ENCODE measurements around the gene ANAPC1.
"Not testable (repeated sequence)": the region's sequence is repeated elsewhere in the genome, so short reads cannot be mapped to it uniquely, and the experiment has no call there.

The ANAPC1 gene

DNA sequence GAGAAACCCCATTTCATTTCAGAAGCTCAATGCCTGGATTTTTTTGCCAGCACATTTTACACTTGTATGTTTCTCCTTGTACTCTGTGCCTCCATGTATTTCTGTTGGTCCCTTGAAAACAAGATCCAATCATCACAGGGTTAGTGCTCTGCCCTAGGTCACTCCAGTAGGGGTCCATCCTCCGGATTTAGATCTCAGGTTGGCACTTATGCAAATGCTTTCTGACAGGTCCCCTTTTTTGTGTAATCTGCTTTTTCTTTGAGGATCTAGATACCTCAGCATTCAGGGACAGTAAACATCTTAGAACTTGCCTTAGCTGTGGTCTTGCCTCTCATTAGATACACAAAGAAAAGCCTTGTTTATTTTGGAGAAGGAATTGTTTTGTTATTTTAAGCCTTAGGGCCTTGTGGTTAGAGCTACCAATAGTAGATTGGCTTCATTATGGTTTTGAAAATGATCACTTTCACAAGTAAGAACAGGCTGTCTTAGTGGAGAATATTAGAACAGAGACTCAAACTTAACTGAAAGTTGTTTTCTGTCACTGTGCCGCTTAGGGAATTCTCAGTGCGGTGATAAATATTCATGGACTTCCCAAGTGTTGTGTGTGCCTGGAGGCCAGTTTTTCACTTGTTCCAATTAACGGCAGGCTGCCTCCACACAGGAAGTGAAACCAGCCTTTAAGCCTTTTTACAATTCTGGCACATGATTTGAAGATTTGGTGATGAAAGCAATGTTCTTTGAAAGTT is 22.2 kb upstream of the ANAPC1 start:
- DNase-seq, result peak in 19 of 56 donors; percentile 8 to 71 (median 34)

DNA sequence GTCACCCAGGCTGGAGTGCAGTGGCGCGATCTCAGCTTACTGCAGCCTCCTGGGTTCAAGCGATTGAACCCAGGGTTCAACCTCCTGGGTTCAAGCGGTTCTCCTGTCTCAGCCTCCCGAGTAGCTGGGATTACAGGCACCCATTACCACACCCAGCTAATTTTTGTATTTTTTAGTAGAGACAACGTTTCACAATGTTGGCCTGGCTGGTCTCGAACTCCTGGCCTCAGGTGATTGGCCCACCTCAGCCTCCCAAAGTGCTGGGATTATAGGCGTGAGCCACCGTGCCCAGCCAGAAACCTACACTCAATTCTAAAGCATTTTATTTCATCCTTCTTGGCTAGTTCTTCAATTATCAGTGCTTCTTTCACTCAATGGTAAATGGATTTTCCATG is 21.5 kb upstream of the ANAPC1 start:
- not testable (repeated sequence) for DNase-seq

DNA sequence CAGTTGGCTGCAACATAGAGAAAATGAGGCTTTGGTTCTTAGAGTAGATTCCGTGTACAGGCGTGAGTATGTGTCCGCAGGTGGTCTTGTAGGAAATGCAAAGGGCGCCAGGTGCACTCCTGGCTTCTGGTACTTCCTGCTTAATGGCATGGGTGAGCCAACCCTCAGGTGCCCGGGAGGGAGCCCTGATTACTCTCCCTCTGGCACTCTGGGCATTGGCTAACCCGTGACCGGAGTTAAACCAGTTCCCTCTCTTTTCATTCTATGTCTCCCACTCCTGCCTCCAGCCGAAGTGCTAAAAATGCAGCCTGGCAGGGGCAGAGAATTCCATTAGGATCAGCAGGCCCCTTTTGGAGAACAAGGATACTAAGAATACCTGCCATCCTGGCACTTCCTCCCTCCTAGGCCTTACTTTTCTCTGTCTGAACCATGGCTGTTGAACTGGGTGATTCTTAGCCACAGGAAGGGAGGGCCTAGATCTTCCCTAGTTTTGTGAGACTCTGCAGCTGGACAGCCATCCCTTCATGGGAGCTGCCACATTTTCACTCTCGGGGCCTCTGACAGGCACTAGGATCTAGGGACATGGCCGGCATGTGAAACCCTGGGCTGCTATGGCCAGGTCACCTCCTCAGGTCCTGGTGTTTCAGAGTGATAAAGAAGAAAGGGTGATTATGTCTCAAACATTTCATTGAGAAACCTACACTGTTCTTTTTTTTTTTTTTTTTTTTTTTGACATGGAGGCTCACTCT is 20.9 kb upstream of the ANAPC1 start:
- DNase-seq, result no peak

DNA sequence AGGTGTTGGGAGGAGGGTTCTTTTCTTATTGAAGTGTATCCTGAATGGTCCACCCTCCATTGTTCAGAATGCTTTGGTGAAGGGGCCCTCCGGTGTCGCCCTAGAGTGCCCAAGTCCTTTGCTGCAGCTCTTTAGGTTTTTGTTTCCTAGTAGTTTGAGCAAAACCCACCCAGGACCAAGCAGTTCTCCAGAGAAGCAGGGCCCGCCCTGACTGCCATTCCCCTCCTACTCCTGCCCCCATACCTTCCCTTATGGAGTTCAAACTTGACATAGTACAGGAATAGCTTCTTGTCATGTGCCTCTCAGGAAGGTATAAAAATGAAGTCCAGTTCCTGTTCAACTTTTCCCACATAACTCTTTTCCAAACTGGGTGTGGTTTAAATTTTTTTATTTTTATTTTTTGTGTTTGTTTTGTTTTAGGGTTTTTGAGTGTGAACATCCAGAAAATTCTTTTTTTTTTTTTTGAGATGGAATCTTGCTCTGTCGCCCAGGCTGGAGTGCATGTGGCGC is 20.0 kb upstream of the ANAPC1 start:
- no peak for DNase-seq

DNA sequence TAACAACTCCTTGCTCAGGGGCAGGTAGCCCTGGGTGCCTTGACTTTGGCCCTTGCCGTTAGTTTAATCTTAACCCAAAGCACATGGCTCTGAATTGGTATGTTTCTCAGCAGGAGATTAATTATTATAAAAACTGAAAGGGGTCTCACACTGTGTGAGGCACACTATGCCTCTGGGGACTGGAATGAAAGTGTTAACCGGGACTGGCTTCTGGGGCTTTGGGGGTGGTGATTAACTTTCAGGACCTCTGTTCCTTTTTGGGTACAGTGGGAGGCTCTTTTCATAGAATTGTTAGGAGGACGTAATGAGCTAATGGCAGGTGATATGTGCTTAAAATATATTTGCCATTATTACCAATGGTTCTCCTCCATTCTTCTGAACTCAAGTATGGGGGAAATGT is 19.5 kb upstream of the ANAPC1 start:
- no peak for DNase-seq

DNA sequence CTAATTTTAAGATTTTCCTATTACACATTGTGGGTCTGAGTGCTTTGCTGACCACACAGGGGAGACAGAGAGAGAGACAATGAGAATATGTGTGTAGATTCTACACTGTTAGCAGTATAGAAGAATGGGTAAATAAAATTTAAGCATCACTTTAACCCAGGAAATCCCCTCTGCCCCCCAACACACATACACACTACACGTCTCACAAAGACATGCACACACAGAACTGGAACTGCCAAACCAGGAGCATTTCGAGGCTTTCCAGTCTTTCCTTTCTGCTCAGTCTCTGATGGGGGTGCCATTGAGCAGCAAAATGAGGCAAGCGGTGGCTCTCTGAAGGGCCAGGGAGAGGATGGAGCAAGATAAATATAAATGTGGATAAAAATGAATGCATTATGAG is 16.9 kb upstream of the ANAPC1 start:
- peak in 9 of 56 donors; percentile 5 to 47 (median 18) for DNase-seq

DNA sequence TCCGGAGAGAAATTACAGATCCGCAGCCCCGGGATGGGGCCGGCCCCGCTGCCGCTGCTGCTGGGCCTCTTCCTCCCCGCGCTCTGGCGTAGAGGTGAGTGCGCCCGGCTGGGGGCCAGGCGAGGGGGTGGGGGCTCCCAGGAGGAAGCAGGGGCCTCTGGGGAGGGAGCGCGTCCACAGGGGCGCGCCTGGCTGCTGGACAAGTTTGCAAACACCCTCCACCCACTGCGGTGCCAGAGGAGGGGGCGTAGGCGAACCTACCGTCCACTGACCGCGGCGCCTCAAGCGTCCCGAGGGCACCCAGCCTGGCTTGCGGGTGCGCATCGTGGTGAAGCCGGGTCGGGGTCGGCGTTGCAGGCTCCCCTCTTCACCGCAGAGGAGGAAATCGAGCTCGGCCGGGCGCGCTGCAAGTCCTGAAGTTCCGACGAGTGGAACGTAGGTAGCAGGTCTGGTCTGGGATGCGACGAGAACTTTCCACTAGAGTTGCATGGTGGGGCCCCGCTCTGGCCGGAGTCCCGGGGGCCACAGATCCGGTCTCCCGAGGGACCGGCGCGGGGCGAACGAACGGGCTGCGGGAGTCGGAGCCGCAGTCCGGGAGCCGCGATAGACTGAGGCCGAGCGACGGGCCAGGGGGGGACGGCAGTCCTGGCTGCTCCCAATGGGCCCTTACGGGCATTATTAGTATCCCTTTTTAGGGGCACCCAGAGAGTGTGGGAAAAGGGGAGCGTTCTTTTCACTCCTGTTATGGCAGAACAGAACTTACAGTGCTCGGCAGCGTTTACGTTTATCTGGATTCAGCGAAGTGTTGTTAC is 14.9 kb upstream of the ANAPC1 start:
- peak in 8 of 56 donors; percentile 32 to 65 (median 52) for DNase-seq

DNA sequence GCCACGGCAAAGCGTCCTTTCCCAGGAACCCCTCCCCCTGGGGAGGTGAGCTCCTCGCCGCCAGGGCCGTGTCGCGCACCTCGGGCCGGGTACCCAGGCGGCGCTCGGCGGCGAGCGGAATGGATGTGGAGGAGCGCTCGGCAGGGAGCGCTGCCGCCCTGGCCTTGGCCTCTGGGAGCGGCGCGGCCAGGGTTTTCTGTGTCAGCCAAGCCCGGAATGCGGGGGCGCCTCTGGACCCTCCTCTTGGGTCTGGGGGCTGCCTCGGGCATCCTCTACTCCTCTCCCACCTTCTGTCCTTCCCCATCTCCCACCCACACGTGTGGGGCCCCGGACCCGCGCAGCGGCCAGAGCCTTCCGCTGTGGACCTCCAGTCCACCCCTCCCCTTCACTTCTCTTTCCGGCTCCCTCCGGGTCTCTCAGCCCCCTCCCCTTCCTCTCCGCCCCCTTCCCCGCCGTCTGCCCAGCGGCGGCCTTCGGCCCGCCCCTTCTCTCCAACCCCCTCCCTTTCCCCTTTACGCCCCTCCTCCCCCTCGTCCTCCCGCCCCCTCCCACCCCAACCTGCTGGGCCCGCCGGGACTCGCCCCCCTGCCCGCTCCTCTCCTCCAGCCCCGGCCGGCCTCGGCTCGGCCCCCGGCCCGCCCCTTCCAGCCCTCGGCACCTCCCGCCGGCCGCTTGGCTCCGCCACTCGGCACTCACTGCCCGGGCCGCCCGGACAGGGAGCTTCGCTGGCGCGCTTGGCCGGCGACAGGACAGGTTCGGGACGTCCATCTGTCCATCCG is 14.1 kb upstream of the ANAPC1 start, which contains the start of gene MERTK:
TSS of gene MERTK (plus strand) at position 684 of the 779 bp plus-strand sequence. CDS start 129 bp downstream, outside the sequence.
- DNase-seq, result peak in 51 of 56 donors; percentile 37 to 85 (median 69)

DNA sequence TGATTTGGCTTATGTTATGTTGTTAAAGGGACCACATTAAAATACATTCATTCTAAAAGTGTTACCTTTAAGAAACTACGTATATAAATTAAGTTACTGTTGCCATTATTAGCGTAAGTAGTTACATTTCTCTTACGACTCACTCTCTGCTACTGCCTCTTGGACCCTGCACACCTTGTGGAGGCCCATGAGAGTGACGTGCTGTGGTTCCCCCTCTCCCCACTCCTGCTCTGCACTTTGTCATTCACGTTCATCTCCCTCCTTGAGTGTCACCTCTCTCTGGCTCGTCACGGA is 13.6 kb upstream of the ANAPC1 start:
- DNase-seq, result no peak

DNA sequence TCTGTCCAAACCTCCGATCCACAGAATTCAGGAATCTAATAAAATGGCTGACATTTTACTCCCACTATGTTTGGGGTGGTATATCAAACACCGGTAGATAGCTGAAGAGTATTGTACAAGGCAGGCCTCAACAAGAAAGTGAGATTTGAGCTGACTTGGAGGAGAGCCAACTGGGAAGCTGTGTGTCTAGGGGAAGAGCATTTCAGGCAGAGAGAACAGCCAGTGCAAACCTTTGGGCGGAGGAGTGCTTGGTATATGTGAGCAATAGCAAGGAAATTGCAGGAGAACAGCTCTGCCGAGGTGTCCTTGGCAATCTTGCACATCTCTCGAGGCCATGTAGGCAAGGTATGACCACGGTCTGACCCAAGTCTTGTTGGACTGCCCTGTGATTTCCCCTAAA is 12.6 kb upstream of the ANAPC1 start:
- DNase-seq, result no peak

DNA sequence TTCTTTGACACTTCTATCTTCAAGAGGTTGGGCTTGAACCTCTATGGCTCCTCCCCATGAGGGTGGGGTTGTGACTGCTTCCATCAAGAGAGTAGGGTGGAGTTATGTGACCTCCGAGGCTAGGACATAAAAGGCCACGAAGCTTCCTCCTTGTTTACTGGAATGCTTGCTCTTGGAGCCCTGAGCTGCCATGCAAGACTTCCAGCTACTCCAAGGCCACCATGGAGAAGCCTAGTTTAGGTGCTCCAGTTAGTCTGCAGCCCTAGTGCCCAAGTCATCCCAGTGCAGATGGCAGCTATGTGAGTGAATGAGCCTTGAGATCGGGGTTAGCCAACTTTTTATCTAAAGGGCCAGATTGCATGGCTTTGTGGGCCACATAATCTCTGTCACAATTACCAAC is 12.0 kb upstream of the ANAPC1 start:
- DNase-seq, result no peak

DNA sequence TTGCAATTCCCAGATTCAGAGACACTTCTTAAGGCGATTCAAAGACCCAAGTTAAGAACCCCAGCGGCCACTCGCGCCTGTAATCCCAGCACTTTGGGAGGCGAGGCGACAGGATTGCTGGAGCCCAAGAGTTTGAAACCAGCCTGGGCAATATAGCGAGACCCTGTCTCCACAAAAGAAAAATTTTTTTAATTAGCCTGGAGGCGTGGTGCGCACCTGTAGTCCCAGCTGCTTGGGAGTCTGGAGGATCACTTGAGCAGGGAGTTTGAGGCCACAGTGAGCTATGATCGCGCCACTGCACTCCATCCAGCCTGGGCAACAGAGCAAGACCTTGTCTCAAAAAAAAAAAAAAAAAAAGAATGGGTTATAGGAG is 585 bp upstream of the ANAPC1 start:
- DNase-seq, result peak in 1 of 56 donors; percentile 52

DNA sequence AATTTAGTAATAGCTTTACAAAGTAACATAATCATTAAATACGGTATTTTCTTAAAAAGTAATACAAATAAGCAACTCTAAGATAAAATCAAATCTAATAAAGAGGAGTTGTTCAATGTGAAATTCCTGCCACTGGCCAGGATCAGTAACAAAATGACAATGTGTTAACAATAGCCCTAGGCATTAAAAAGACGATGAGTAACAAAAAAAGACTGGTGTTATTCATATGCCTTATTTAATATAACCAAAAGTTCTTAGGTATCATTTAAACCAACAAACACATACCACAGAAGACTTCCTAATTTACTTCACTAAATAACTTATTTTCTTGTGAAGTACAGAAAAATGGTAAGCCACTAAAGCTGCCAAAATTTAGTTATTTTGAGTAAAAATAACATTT is 11.2 kb downstream of the ANAPC1 start:
- not testable (repeated sequence) for DNase-seq

DNA sequence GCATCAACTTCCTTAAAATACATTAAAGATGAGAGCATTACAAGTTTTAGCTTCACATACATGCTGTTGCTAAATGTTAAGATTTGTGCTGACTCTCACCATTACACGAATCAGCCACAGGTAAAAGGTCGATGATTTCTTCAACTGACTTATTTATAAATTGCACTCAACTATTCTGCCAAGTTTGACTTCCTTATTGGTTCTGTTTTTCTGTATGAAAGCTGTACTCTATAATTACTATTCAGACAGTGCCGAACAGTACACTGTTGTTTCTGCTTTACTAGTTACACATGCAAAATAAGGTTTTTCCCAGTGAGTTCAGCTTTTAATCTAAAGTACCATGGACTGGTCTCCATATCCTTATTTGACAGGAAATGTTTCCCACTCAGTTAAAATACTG is 18.9 kb downstream of the ANAPC1 start:
- not testable (repeated sequence) for DNase-seq

DNA sequence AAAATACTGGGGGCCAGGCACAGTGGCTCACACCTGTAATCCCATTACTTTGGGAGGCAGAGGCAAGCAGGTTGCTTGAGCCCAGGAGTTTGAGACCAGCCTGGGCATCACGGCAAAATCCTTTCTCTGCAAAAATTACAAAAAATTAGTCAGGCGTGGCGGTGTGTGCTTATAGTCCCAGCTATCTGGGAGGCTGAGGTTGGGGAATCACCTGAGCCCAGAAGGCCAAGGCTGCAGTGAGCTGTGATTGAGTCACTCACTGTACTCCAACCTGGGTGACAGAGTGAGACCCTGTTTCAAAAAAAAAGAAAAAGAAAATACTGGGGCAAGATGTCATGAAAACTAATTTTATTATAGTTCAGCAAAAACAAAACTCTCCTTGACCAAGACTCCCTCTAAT is 24.0 kb downstream of the ANAPC1 start:
- not testable (repeated sequence) for DNase-seq

DNA sequence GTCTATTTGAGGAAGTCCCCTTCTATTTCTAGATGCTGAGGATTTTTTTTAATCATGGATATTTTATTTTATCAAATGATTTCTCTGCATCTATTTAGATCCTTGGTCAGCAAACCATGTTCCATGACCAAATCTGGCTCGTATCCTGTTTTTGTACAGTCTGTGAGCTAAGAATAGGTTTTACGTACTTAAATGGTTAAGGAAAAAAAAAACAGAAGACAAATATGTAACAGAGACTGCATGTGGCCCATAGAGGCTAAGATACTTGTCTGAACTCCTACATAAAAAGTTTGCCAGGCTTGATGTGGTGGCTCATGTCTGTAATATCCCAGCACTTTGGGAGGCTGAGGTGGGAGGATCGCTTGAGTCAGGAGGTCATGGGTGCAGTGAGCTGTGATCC is 31.4 kb downstream of the ANAPC1 start:
- DNase-seq, result not testable (repeated sequence)

DNA sequence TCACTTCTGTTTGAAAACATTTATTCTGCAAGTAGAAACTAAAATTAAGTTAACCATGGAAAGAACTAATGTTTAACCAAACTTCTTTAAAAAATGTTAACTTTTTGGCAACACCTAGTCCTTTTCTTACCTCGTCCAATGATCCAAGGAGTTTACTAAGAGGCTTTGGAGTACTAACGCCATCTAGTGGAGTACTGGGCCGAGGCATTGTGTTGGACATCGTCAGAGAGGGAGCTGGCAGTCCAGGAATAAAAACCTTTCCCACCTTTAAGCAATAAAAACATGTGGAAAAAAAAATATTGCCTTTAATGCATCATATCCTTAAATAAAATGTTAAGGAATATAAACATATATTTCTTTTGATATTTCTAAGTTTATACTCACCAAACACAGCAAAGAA is 33.3 kb downstream of the ANAPC1 start:
- peak in 7 of 56 donors; percentile 0 to 46 (median 2) for DNase-seq

DNA sequence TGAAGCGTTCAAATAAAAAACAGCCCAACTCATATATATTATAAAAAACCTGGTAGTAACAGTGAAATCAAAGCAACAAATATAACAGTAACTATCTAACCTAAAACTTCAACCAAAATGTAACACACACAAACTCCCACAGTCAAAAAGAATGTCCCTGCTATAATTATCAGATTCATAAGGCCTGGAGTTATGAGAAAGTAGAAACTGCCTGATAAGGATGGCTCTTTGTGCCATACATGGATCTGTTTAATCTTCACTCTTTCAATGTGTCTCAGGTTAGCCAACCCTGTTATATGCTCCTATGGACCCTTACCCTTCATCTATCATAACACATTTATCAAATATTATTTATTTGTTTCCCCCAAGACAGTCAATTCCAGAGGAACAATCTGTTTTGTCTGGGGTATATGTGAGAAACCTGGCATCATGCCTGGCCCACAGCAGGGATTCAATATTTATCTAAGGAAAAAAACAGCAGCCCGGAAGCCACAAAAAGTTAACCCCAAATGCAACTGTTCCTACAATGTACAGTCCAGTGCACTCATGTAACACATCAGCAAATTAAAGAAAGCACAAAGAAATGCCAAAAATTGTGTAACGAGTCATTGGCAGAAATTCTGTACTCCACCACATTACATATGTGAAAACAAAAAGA is 44.2 kb downstream of the ANAPC1 start:
- DNase-seq, result not testable (repeated sequence)

DNA sequence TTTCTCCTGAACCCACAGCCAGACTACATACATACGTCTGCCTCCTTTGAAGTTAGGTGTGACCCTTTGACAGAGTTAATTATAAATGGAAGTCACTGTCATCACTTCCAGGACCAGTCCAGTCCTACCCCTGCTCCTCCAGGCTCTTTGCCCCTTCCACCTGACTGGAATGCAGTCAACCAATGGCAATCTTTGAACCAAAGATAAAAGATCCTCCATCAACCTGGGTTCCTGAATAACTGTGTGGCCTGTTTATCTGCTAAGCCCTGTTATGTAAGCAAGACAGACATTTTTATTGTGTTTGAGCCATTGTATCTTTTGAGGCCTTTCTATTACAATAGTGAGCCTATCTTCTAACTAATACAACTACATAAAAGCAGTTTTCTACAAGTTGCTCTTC is 45.0 kb downstream of the ANAPC1 start:
- not testable (repeated sequence) for DNase-seq

DNA sequence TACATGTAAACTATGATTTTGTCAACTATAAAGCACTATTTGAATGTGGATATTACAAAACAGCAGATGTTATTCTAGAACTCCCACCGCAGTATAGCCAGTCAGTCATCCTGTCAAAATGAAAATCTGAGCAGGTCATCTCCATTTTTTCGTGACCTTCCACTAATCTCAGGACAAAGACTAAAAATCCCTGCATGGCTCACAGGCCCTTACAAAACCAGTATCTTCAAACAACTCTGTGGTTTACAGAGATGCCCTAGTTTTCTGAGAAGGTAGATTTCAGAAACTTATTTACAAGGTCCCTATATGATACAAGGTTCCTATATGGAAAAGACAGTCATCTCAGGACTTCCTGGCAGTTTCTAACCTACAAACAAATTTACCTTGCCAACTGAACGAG is 49.8 kb downstream of the ANAPC1 start:
- not testable (repeated sequence) for DNase-seq

Measured in nucleus accumbens (tissue), 56 donors.